ENCODE results near the gene FREM2.

- TF ChIP-seq POLR2A (IDR thresholded peaks at IDR 0.05; ENCODE audit: low read depth, low read length) (no peak), TAF1 (IDR thresholded peaks at IDR 0.05; ENCODE audit: low read depth, low read length) (no peak), POLR2AphosphoS5 (IDR thresholded peaks at IDR 0.05; ENCODE audit: low read depth, low read length) (no peak), SPI1 (IDR thresholded peaks at IDR 0.05; ENCODE audit: low read depth, low read length) (no peak)
Observed at GRCh38 chr13:38685431-38685830, 1.4 kb upstream of the FREM2 start.
